ENCODE measurements around the gene MICU1.

The MICU1 gene

GRCh38 chr10:72485701-72486100, 140.2 kb downstream of the MICU1 start:
- no peak overlapping the region for H3K4me3 ChIP-seq (ENCODE audit: insufficient read depth, low read length, poor library complexity, severe bottlenecking)
- H3K27ac ChIP-seq (ENCODE audit: low read depth, low read length): no peak overlapping the region
- no peaks in the 10 kb centered on the region for H3K79me2 ChIP-seq (ENCODE audit: insufficient read depth, low read length)
- no peaks in the 10 kb centered on the region for H3K27me3 ChIP-seq (ENCODE audit: low read length)
- H3K4me2 ChIP-seq (ENCODE audit: low read depth, low read length, poor library complexity, severe bottlenecking): no peak overlapping the region
- TF ChIP-seq EZH2phosphoT487 (conservative IDR thresholded peaks at IDR 0.05; ENCODE audit: low read length): no peak
- no peak for TF ChIP-seq CTCF (IDR thresholded peaks at IDR 0.05; ENCODE audit: insufficient read depth, low read length, poor library complexity, severe bottlenecking)
- no peaks in the 10 kb centered on the region for H3K9me2 ChIP-seq (replicated peaks; ENCODE audit: insufficient read depth, low read length)
- H3K9me3 ChIP-seq (ENCODE audit: insufficient read depth, low read length): no peaks in the 10 kb centered on the region
- no peak overlapping the region for H2AFZ ChIP-seq (ENCODE audit: low read depth, low read length, severe bottlenecking)
- no peaks in the 10 kb centered on the region for H4K20me1 ChIP-seq (ENCODE audit: low read depth, low read length)
- H3K9ac ChIP-seq (ENCODE audit: low read length): no peak overlapping the region
- H3K36me3 ChIP-seq (ENCODE audit: low read length): no peaks in the 10 kb centered on the region
- H3F3A ChIP-seq (ENCODE audit: insufficient read depth): no peaks in the 10 kb centered on the region

GRCh38 chr10:72484521-72484920, 141.4 kb downstream of the MICU1 start:
- no peak for TF ChIP-seq EZH2phosphoT487 (conservative IDR thresholded peaks at IDR 0.05; ENCODE audit: low read length)
- no peak for TF ChIP-seq CTCF (IDR thresholded peaks at IDR 0.05; ENCODE audit: insufficient read depth, low read length, poor library complexity, severe bottlenecking)
- H3K79me2 ChIP-seq (ENCODE audit: insufficient read depth, low read length): no peaks in the 10 kb centered on the region
- no peaks in the 10 kb centered on the region for H3K9me3 ChIP-seq (ENCODE audit: insufficient read depth, low read length)
- H2AFZ ChIP-seq (ENCODE audit: low read depth, low read length, severe bottlenecking): no peak overlapping the region
- no peak overlapping the region for H3K9ac ChIP-seq (ENCODE audit: low read length)
- H3K27me3 ChIP-seq (ENCODE audit: low read length): no peaks in the 10 kb centered on the region
- H3K4me3 ChIP-seq (ENCODE audit: insufficient read depth, low read length, poor library complexity, severe bottlenecking): no peak overlapping the region
- H3F3A ChIP-seq (ENCODE audit: insufficient read depth): no peaks in the 10 kb centered on the region
- no peaks in the 10 kb centered on the region for H3K36me3 ChIP-seq (ENCODE audit: low read length)
- no peak overlapping the region for H3K4me2 ChIP-seq (ENCODE audit: low read depth, low read length, poor library complexity, severe bottlenecking)
- no peaks in the 10 kb centered on the region for H4K20me1 ChIP-seq (ENCODE audit: low read depth, low read length)
- no peak overlapping the region for H3K27ac ChIP-seq (ENCODE audit: low read depth, low read length)
- H3K9me2 ChIP-seq (replicated peaks; ENCODE audit: insufficient read depth, low read length): no peaks in the 10 kb centered on the region

DNA sequence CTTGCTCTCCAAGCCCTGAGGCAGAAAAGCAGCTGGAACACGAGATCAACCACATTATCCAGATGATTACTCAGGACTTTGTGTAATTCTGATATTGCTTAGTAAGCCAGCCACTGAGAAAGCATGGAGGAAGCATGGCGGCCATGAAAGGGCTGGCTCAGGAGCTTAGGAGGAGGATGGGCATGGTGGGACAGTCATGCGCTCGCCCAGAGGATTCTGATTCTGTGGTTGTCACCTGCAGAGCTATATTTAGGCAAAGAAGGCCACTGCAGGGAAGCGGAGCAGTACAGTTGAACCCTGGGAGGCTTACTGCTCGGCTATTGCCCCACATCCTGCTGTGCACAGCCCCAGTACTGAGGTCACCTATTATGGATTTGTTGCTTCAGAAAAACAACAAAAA, 142.4 kb downstream of the MICU1 start:
- H3K9me3 ChIP-seq (ENCODE audit: insufficient read depth, low read length): no peaks in the 10 kb centered on the region
- H3K9ac ChIP-seq (ENCODE audit: low read length): no peak overlapping the region
- TF ChIP-seq CTCF (IDR thresholded peaks at IDR 0.05; ENCODE audit: insufficient read depth, low read length, poor library complexity, severe bottlenecking): no peak
- TF ChIP-seq EZH2phosphoT487 (conservative IDR thresholded peaks at IDR 0.05; ENCODE audit: low read length): no peak
- no peaks in the 10 kb centered on the region for H3K79me2 ChIP-seq (ENCODE audit: insufficient read depth, low read length)
- no peak overlapping the region for H3K4me3 ChIP-seq (ENCODE audit: insufficient read depth, low read length, poor library complexity, severe bottlenecking)
- H3K27ac ChIP-seq (ENCODE audit: low read depth, low read length): no peak overlapping the region
- H3K27me3 ChIP-seq (ENCODE audit: low read length): no peaks in the 10 kb centered on the region
- H3F3A ChIP-seq (ENCODE audit: insufficient read depth): no peaks in the 10 kb centered on the region
- no peaks in the 10 kb centered on the region for H3K36me3 ChIP-seq (ENCODE audit: low read length)
- H4K20me1 ChIP-seq (ENCODE audit: low read depth, low read length): no peaks in the 10 kb centered on the region
- no peak overlapping the region for H3K4me2 ChIP-seq (ENCODE audit: low read depth, low read length, poor library complexity, severe bottlenecking)
- no peak overlapping the region for H2AFZ ChIP-seq (ENCODE audit: low read depth, low read length, severe bottlenecking)
- no peaks in the 10 kb centered on the region for H3K9me2 ChIP-seq (replicated peaks; ENCODE audit: insufficient read depth, low read length)

GRCh38 chr10:72480861-72481260, 145.0 kb downstream of the MICU1 start:
- H3K27ac ChIP-seq (ENCODE audit: low read depth, low read length): no peak overlapping the region
- TF ChIP-seq CTCF (IDR thresholded peaks at IDR 0.05; ENCODE audit: insufficient read depth, low read length, poor library complexity, severe bottlenecking): no peak
- no peak for TF ChIP-seq EZH2phosphoT487 (conservative IDR thresholded peaks at IDR 0.05; ENCODE audit: low read length)
- H3F3A ChIP-seq (ENCODE audit: insufficient read depth): no peaks in the 10 kb centered on the region
- H3K27me3 ChIP-seq (ENCODE audit: low read length): no peaks in the 10 kb centered on the region
- no peaks in the 10 kb centered on the region for H3K9me3 ChIP-seq (ENCODE audit: insufficient read depth, low read length)
- no peak overlapping the region for H3K4me3 ChIP-seq (ENCODE audit: insufficient read depth, low read length, poor library complexity, severe bottlenecking)
- no peaks in the 10 kb centered on the region for H3K9me2 ChIP-seq (replicated peaks; ENCODE audit: insufficient read depth, low read length)
- no peak overlapping the region for H2AFZ ChIP-seq (ENCODE audit: low read depth, low read length, severe bottlenecking)
- no peaks in the 10 kb centered on the region for H4K20me1 ChIP-seq (ENCODE audit: low read depth, low read length)
- H3K36me3 ChIP-seq (ENCODE audit: low read length): no peaks in the 10 kb centered on the region
- H3K4me2 ChIP-seq (ENCODE audit: low read depth, low read length, poor library complexity, severe bottlenecking): no peak overlapping the region
- no peak overlapping the region for H3K9ac ChIP-seq (ENCODE audit: low read length)
- H3K79me2 ChIP-seq (ENCODE audit: insufficient read depth, low read length): no peaks in the 10 kb centered on the region

All from SU-DHL-6 (cell line).